ENCODE results near the gene DGKK.

- TF ChIP-seq POLR2A (IDR thresholded peaks at IDR 0.05; ENCODE audit: low read length): no peak
- TF ChIP-seq GATA1 (IDR thresholded peaks at IDR 0.05; ENCODE audit: low read depth, low read length): no peak
These were observed 44.2 kb upstream of the DGKK start for GRCh38 chrX:50514811-50515210.
